ENCODE measurements around the gene APOM.
A peak's percentile ranks its signal among the peaks of the same experiment; 100 is the strongest.

Gene APOM

DNA sequence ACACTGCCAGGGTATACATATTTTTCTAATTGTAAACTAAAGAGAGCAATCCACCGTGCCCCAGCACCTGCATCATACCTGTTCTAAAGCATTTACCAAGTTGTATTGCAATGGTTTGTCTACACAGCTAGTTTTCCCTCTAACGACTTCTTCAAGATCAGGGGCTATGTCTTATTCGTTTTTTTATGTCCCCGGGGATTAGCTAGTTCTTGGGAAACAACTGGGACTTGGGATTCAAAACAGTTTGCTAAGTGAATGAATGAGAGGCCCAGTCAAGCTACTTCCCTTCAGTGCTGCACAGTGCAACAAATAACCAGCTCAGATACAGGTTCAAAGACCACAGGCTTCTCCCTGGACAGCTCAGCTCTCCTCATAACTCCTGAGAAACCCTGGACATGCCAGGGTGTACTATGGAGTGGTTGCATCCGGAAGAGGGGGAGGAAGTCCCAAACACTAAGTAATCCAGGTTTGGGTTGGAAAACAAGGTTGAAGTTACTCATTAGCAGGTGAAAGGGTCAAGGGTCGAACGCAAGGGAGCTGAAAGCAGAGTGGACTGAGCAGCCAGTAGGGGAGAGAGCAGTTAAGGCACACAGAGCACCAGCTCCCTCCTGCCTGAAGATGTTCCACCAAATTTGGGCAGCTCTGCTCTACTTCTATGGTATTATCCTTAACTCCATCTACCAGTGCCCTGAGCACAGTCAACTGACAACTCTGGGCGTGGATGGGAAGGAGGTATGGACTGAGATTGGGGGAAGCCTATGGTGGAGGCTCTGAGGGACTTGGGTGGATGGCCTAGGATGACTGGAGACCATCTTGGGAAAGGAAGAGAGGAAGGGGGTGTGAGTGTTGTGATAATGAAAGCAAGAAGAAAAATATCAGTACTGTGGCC is at the start of gene APOM:
APOM (plus strand) TSS at position 546 of the 889 bp plus-strand sequence; CDS start at position 619, 73 bp downstream.
- no peak for DNase-seq (ENCODE audit: low spot score)

DNA sequence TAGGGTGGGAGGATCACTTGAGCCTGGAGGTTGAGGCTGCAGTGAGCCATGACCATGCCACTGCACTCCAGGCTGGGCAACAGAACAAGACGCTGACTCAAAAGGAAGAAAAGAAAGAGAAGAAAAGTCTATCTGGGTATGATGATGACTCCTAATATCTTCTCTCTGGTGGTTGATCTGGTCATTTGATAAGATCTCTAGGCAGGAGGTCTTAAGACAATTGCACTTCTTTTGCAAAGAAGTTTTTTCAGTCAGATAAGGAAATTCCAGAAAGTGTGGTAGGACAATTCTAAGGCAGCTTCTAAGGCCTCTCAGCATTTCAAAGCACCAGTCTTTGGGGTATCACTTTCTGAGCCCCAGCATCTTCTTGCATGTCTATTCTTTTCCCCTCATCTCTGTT is 48.4 kb upstream of the APOM start:
- no peak for DNase-seq (ENCODE audit: low spot score)

DNA sequence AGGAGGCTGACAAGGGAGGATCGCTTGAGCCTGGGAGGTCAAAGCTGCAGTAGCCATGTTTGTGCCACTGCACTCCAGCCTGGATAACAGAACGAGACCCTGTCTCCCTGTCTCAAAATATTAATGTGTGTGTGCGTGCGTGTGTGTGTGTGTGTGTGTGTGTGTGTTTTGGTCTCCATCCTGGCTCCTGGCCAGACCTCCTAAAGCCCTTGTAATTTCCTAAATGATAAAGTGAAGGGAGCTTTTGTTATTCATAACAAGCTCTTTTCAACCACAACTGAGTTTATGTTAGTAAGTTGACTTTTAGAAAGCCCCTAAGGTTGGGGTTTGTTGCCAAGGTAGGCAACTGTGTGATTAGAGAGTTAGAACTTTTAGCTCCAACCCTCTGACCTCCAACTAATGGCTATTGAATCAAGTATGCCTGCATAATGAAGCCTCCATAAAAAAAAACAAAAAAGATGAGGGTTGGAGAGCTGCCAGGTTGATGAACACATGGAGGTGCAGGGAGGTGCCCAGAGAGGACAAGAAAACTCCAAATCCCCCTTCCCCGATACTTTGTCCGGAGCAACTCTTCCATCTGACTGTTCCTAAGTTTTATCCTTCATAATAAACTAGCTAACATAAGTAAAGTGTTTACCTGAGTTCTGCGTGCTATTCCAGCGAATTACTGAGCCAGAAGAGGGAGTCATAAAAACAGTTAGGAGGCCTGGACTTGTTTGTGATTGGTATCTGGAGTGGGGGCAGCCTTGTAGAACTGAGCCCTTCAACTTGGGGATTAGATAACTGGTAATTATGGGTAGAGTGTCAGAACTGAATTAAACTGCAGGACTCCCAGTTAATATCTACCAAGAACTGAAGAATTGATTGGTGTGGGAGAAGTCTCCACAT is 45.9 kb upstream of the APOM start:
- DNase-seq (ENCODE audit: low spot score) = no peak

DNA sequence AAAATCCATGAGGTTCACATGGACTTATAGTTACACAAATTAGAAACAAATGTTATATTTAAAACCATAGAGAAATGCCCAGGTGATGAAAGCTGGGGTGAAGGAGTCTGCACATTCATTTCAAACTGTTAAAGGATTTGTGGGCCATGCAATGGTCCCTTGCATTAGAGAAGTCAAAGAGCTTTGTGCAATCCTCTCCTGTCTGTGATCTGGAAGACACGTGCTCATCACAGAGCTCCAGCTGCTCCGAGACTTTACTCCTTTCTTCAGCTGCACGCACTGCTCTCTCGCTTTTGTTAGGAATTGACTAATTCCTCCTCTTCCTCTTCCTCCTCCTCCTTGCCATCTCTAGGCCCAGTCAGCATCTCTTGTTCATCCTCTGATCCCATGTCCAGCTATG is 44.7 kb upstream of the APOM start:
- no peak for DNase-seq (ENCODE audit: low spot score)

DNA sequence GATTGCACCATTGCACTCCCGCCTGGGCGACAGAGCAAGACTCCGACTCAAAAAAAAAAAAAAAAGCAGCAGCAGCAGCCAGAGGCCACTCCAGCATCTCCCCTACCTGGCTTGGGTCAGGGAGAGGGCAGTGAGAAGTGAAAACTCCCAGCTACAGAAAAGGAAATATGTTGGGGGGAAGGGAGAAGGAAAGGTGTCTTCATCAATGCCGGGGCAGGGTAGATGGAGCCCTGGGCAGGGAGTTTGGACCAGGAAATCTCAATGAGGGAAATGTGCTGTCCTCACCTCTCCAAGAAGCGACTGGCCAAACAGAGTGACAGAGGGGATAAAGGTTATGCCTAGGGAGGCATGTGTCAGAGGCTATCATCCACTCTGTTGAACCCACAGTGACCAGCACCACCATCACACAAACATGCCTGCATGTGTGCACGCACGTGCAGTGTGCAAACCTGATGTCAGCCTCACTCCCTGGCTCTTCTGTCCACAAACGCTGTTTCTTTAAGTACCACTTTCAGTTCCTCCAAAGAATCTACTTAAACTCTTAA is 41.5 kb upstream of the APOM start:
- DNase-seq (ENCODE audit: low spot score) = no peak

DNA sequence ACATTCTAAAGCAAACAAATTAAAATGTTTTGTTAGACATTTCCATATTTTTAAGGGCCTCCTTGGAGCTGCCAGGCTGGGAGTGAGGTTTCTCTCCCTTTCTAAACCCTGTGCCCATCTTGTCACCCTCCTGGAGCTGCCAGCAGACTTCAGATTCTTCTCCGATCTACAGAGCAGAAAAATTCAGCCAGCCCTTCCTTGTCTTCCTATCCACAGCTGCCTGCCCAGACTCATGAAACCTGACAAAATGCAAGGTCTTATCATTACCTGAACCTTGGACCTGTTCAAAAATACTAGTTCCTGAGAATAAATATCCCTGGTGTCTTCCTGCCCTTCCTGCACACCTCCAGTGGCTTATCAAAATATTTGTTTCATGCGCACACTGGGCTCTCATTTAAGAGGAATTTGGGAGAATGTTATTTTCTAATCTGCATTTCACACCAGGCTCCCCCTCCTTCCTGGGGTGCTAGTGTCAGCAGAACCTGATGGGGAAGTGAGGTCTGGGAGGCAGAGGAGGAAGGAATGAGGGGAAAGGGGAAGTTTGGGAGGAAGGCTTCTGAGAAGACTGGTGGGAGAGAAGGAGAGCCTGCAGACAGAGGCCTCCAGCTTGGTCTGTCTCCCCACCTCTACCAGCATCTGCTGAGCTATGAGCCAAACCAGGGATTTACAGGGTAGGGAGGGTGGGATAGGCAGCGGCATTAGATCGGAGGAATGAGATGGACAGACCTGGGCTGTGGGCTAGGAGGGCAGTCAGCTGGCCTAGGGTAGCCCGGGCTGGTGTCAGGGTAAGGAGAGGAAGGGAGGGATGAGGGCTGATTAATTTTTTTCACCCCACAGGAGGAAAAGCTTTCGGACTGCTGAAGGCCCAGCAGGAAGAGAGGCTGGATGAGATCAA is 40.8 kb upstream of the APOM start, which contains the start of gene AIF1:
AIF1 (plus strand) TSS at position 551 of the 895 bp plus-strand sequence; CDS start at position 647, 96 bp downstream.
- no peak for DNase-seq (ENCODE audit: low spot score)

DNA sequence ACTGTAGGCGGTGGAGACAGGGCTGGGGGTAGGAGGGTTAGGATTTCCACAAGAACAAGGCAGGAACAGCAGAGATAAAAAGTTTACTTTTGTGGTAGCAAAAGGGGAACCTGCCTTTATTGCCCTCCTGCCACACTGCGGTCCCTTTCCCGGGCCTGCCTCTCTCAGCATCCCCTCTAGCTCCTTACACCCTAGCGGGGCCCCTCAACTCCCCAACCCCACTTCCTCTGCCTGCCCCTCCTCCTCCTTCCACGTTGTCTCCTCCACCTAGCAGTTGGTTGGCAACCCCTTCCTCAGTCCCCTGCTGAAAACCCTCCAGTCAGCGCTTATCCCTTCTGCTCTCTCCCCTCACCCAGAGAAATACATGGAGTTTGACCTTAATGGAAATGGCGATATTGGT is 39.9 kb upstream of the APOM start:
- DNase-seq (ENCODE audit: low spot score) = peak; percentile 47

DNA sequence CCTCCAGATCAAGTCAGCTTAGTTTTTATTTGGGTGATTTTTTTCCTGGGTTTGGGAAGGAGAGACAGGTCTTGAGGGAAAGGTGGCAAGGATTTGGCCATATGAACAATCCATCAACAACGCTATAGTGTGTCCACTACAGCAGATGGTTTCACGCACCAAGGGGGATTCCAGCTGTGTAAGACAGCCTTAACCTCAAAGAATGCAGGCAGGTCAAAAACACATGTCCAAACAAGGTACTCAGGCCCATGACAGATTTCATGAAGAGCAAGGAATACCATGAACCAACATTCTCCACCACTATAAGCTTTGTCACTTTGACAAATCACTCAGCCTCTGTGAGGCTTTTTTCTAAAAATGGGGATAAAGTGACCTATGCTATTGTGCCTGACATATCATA is 38.7 kb upstream of the APOM start:
- DNase-seq (ENCODE audit: low spot score) = no peak

DNA sequence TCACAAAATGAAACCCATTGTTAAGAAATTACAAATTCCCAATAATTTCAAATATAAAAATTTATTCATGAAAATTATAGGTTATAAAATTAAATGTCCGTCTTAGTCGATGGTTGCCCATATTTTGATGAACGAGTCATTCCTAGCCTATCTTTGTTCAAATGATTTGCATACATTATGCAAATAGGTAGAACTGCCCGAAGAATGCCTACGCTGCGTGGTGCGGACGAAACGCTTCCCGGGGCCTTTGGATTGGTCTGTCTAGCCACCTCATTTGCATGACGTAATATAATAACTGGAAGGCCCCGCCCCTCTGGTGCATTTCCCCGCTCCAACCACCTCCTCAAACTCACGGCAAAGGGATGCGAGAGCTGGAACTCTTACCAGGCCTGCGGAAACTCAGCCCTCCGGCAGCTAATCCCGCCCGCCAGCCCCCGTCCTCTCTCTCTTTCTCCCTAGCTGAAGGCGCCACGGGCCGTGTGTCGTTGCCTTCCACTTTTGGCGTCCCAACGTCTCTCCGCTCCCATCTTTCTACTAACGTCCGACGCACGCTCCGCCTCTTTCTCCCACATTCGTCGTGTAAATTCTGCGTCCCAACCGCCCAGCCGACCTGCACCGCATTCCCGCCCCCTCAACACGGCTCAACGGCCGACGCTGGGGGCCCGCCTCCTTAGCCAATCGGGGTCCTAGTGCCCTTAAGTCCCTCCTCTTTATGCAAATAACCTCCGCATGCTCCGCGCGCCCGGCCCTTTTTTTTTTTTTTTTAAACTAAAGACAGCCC is 35.7 kb upstream of the APOM start:
- peak; percentile 99 for DNase-seq (ENCODE audit: low spot score)

DNA sequence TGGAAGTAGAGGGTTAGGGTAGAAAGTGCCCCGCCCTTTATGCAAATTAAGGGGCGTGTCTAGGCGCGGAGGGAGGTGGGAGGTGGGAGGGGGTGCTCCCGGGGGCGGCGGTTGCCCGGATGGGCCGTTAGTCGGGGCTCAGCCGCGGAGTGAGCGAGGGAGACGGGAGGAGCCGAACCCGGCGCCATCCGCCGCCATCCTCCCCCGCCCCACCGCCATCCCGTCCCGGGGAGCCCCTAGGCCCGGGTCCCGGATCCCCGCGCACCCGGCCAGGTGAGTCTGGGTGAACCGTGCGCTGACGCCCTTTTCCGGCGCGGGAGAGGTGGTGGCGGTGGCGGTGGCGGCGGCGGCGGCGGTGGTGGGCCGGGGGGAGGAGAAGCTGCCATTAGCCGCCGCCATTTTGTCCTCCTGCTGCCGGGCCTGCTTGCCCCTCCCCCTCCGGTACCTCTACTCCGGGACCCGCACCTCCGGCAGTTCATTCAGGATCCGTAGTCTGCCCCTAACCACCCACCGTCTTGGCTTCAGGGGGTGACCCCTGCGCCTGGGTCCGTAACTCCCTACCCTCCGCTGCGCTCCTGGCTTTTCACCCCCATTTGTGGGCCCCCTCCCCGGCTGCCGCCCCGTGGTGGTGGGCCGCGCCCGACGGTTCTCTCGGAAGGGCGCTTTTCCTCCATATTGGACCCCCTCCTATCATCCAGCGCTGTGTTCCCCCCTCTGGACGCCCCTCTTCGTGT is 34.9 kb upstream of the APOM start, which contains the start of gene PRRC2A:
PRRC2A (plus strand) TSS at position 130 of the 734 bp plus-strand sequence. CDS start 2,075 bp downstream, outside the sequence.
- DNase-seq (ENCODE audit: low spot score) = peak; percentile 73

DNA sequence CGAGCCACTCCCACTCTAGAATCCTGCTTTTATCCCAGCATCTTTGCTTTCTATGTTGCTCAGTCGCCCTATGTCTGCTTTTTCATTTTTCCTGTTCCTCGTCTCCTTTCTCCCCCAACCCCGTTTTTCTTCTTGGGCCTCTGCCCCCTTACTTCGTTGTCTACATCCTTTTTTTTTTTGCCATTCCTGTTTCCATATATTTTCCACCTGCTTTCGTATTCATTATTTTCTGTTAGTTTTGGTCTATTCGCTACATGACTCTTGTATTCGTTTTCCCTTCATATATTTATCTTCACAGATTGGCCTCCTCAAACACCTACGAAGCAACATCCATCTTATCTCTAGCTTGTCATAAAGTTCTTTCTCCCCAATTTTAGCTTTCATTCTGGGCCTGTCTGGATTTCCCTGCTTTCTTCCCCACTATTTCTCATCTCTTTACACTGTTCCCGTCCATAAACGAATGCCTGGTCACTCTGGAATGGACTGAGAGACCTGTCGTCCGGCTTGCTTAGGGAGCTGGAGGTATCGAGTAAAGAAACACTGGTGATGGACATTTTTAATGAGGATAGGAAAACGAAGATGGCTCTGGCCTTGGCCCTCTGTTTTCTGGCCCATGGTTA is 34.3 kb upstream of the APOM start:
- no peak for DNase-seq (ENCODE audit: low spot score)

DNA sequence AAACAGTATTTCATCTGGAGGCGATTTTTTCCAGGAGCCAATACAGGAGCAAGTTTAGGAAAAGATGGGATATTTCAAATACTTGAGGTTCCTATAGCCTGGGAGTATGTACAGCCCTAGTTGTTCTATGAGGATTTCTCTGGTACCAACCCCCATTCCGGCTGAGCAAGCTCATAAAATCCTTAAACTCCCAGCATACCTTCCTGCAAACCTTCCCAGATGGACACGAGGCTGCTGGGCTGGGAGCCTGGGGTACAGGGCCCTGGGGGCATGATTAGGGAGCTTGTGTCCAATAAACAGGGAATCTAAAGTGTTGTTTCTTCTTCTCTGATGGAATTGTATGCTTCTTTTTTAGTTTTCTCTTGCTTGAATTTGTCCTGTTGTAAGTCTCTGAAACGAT is 33.7 kb upstream of the APOM start:
- no peak for DNase-seq (ENCODE audit: low spot score)

DNA sequence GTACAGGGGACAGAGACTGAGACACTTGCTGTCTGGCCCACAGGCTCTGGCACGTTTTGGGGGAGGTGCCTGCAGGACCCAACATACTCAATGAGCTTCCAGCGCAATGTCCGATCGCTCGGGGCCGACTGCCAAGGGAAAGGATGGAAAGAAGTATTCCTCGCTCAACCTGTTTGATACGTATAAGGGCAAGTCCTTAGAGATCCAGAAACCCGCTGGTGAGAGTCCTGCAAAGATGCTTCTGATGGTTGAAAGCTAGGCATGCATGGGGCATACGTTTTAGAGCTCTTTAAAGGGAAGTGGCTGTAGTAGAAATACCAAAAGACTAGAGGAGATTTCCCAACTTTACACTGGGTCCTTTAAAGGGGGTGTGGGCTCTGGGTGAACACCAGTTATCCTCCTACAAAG is 33.0 kb upstream of the APOM start:
- no peak for DNase-seq (ENCODE audit: low spot score)

DNA sequence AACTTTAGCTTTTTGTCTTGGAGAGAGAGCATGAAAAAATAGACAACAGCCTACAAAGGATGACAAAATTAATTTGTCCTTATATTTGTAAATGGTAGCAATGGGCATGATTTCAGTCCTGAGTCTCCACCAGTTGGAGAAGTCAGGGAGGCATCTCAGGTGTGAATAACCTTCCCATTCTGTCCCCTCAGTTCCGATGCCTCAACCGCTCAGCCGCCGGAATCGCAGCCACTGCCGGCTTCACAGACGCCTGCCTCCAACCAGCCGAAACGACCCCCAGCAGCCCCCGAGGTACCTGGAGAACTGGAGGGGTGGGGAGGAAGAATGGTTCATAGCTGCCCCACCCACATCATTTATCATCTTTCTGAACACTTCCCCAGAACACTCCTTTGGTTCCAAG is 31.6 kb upstream of the APOM start:
- DNase-seq (ENCODE audit: low spot score) = no peak

DNA sequence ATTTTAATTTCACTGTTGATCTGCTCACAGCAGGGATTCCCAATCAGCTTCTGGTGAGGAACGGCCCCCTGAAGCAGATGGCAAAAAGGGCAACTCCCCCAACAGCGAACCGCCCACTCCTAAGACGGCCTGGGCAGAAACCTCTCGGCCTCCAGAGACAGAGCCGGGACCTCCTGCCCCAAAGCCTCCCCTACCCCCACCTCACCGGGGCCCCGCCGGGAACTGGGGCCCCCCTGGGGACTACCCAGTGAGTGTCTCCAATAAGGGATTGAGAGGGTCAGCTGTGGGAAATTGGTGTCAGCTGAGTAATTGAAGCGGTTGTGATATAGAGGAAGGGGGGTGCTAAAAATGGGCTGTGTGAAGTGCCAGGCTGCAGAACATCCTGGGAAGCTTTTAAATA is 28.7 kb upstream of the APOM start:
- DNase-seq (ENCODE audit: low spot score) = no peak

DNA sequence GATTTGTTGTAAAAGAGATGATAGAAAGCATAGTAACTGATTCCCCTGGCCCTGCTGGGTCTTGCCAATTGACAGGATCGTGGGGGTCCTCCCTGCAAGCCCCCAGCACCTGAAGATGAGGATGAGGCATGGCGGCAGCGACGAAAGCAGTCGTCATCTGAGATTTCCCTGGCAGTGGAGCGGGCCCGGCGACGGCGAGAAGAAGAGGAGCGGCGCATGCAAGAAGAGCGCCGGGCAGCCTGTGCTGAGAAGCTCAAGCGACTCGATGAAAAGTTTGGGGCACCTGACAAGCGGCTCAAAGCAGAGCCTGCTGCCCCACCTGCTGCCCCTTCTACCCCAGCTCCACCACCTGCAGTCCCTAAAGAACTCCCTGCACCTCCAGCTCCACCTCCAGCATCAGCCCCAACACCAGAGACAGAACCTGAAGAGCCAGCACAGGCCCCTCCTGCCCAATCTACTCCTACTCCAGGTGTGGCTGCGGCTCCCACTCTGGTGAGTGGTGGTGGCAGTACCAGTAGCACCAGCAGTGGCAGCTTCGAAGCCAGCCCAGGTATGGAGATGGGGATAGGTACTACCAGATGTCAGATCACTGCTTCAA is 27.9 kb upstream of the APOM start:
- DNase-seq (ENCODE audit: low spot score) = no peak

DNA sequence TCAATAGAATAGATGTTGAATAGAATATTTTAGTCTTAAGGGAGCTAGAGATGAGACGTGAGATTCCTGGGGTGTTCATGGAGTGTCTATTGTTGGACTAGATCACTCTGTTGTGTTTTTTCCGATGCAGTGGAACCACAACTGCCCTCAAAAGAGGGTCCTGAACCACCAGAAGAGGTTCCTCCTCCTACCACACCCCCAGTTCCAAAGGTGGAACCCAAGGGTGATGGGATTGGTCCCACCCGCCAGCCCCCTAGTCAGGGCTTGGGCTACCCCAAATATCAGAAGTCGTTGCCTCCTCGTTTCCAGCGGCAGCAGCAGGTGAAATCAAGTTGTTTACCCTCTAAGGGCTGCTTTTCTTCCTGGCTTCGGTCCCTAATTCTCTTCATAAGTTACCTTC is 26.7 kb upstream of the APOM start:
- DNase-seq (ENCODE audit: low spot score) = no peak

DNA sequence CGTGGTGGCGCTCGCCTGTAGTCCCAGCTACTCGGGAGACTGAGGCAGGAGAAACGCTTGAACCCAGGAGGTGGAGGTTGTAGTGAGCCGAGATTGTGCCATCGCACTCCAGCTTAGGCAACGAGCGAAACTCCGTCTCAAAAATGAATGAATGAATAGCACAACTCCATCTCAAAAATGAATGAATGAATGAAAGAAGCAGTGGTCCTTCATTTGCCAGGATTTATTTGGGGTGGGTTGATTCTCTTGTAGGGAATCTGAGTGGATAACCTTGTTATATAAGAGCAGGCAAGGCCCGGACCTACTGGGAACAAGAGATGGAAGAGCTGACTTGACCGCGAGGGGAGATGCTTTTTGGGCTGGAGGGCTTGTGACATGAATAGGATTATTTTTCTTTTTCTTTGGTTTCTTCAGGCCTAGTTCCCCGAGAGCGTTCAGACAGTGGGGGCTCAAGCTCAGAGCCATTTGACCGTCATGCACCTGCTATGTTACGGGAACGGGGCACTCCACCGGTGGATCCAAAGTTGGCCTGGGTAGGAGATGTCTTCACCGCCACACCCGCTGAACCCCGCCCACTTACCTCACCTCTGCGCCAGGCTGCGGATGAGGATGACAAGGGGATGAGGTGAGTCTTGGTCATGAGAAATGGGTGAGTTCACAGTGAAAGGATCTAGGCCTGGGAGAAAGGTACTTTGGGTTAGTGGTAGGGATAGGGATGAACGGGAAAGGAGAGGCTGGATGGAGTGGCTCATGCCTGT is 25.3 kb upstream of the APOM start:
- DNase-seq (ENCODE audit: low spot score) = no peak

Measured in CD4-positive, alpha-beta T cell treated with Interleukin-6 at 100 ng/mL for 8 hours (primary cell).